Gastrocnemius medialis (tissue), 4 donors: ENCODE data around the gene ANKRD55.
"Not testable (repeated sequence)": the region's sequence is repeated elsewhere in the genome, so short reads cannot be mapped to it uniquely, and the experiment has no call there.

Experiments
- CTCF ChIP-seq, 5 experiments: fragments of 450-650 bp in 3 of 5; fragments of 200-600 bp in 2 of 5; sonication (generic) in 2 of 5; IDR thresholded peaks in 4 of 5; conservative IDR thresholded peaks in 1 of 5; 1 replicate in 4 of 5; 2 replicates in 1 of 5; pipeline ENCODE4 v1.5.1; 2016 to 2019; ENCODE audit warnings: antibody characterized with exemption in 5 of 5, mild to moderate bottlenecking in 3 of 5, moderate library complexity in 3 of 5
- POLR2A ChIP-seq, 2 donors: fragments of 450-650 bp; IDR thresholded peaks; one replicate each; pipeline ENCODE4 v1.6.1; 2017; ENCODE audit warnings: antibody characterized with exemption in 2 of 2, mild to moderate bottlenecking in 2 of 2, moderate library complexity in 2 of 2

GRCh38 chr5:56157191-56157621 is 75.9 kb downstream of the ANKRD55 start:
- not testable (repeated sequence) for TF ChIP-seq POLR2A (IDR thresholded peaks at IDR 0.05); CTCF (IDR thresholded peaks at IDR 0.05 in 4 of 5, conservative IDR thresholded peaks at IDR 0.05 in 1 of 5)
